Measurements from ENCODE around the gene E2F3.

Gene E2F3

DNA sequence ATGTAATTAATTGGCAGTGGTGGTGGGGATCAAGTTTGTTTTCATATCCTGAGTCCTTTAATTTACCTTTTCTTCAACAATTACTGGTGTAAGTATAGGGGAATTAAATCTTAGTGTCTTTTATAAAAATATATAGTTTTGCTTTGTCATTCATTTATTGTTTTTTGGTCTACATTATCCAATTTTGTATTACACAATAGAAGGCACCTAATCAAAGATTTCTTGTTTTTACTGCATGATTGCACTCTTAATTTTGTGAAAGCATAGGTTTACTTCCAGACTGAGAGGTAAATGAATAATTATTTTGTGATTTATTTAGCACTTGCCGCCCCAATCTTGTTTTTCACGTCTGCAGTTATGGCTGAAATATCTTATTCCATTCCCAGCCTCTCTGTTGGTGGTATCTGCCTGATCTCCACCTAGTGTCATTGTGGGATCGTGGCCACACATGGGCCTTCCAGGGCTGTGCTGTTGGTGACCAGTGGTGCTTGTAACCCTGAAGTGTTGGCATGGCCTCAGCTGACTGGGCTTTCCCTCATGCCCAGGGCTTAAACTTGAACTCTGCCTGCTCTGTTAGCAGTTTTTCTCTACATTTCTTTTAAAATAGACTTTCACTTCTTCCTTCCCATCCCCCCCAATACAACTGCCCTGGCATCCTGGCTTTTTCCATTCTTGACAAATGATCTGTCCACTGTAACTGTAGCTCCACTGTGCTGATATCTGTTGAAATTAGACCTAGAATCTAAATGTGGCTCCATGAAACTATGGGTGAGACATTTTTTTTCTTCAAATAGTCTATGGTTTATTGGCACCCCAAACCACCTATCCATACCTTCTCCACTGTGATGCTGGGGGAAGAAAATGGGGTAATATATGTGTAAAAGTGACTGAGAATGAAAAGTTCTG lies 24.8 kb downstream of the E2F3 start:
- no peak for DNase-seq
- in situ Hi-C loops (cut with MboI; ENCODE audit: low pct_unique_long_range_greater_than_20kb, low sequenced_read_pairs): no loop called here

- DNase-seq: peak; percentile 49
- in situ Hi-C loops (cut with MboI; ENCODE audit: low pct_unique_long_range_greater_than_20kb, low sequenced_read_pairs): no loop called here
These were observed 26.2 kb downstream of the E2F3 start for GRCh38 chr6:20427856-20428255.

- no peak for DNase-seq
- in situ Hi-C loops (cut with MboI; ENCODE audit: low pct_unique_long_range_greater_than_20kb, low sequenced_read_pairs): no loop called here
These were observed 31.0 kb downstream of the E2F3 start for GRCh38 chr6:20432692-20433091.

DNA sequence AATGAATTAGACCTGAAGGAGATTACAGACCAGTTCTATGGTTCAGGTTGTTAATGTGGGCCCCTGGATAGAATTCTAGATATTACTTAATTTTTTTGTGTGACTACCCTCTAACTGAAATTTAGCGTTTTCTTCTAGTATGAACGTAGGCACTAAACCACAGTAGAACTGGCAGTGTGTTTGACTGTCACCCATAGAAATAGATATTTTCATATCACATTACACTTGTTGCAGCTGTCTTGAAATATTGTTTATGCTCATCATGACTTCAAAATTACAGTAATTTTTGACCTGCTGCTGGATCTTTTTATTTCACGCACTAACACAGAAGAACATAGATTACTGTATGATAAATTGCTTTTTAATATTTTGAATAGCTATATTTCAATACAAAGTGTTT lies 31.6 kb downstream of the E2F3 start:
- in situ Hi-C loops (cut with MboI; ENCODE audit: low pct_unique_long_range_greater_than_20kb, low sequenced_read_pairs): no loop called here
- no peak for DNase-seq

DNA sequence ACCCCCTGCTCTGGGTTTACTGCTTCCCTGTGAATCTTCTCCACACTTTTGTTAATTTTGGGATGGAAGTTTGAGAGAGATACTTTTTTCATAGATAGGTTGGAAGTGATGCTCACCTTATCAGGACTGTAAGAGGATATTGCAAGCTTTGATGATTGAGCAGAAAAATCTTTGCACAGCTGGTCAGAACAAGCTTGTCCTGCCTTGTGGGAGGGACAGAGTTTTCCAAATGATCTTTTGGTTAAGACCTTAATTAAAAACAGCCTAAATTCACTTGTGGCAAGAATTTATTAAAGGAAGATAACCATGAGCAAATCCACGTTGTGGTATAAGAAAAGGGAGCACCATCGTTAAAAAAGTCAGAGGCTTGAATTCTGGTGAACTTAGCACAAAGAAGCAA lies 32.2 kb downstream of the E2F3 start:
- DNase-seq: no peak

DNA sequence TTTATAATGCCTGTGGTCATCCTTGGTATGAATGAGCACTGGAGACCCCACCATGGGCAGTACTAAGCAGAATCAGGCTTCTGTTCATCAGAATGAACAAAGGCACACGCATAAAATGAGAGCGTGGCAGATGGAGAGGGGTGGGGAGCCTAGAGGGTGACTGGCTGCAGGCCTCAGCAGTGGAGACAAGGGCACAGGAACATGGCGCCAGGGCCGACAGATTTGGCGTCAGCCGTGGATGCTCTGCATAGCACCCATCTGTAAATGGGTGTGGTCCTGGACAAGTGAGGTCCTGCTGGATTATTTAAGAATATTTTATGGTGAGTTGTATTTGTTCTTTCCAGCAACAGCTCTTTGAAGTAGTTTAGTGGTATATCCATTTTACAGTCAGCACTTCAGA lies 33.1 kb downstream of the E2F3 start:
- in situ Hi-C loops (cut with MboI; ENCODE audit: low pct_unique_long_range_greater_than_20kb, low sequenced_read_pairs): no loop called here

More for the DNA sequence above, 32.2 kb downstream of the E2F3 start:
- in situ Hi-C loops (cut with MboI; ENCODE audit: low pct_unique_long_range_greater_than_20kb, low sequenced_read_pairs): no loop called here

GRCh38 chr6:20436719-20437118 lies 35.0 kb downstream of the E2F3 start:
- DNase-seq: no peak
- in situ Hi-C loops (cut with MboI; ENCODE audit: low pct_unique_long_range_greater_than_20kb, low sequenced_read_pairs): no loop called here

More for the DNA sequence above, 33.1 kb downstream of the E2F3 start:
- DNase-seq: no peak

- in situ Hi-C loops (cut with MboI; ENCODE audit: low pct_unique_long_range_greater_than_20kb, low sequenced_read_pairs): no loop called here
- DNase-seq: no peak
These were observed 36.0 kb downstream of the E2F3 start for GRCh38 chr6:20437639-20438038.

DNA sequence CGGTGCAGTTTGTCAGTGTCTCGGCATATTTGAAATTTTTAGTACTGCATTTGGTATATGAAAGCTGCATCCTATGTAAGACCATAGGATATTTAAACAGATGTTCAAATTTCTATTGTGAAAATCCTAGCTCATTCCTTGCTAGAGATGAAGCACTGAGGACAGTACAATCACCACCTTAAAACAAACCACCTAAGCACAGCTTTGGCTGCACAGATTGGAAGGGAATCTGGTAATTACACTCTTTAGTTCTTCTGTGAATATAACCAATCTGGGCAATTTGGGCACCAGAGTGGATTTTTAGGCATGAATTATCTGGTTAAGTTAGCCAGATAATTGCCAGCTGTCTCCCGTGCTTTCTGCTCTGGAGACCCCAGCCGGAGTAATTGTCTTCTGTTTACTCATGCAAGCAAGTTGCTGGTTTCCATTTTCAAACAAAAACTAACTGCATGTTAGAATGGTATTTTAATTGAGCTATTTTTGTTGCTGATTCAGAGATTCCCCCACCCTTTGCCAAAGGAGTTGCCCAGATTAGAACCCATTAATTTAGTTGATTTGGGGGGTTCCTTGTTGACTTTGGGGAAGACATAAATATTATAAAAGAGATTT lies 36.9 kb downstream of the E2F3 start:
- DNase-seq: no peak
- in situ Hi-C loops (cut with MboI; ENCODE audit: low pct_unique_long_range_greater_than_20kb, low sequenced_read_pairs): no loop called here

- no peak for DNase-seq
- in situ Hi-C loops (cut with MboI; ENCODE audit: low pct_unique_long_range_greater_than_20kb, low sequenced_read_pairs): no loop called here
These were observed 37.9 kb downstream of the E2F3 start for GRCh38 chr6:20439558-20439957.

GRCh38 chr6:20440296-20440695 lies 38.6 kb downstream of the E2F3 start:
- no peak for DNase-seq
- in situ Hi-C loops (cut with MboI; ENCODE audit: low pct_unique_long_range_greater_than_20kb, low sequenced_read_pairs): no loop called here

DNA sequence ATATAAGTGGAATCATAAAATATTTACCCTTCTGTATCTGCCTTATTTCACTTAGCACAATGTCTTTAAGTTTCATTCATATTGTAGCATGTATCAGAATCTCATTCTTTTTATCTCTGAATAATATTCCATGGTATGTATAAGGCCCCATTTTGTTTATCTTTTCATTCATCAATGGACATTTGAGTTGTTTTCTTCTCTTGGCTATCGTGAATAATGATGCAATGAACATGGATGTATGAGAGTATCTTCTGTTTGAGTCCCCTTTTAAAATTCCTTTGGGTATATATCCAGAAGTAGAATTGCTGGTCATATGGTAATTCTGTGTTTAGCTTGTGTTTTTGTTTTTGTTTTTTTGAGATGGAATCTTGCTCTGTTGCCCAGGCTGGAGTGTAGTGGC lies 39.6 kb downstream of the E2F3 start:
- in situ Hi-C loops (cut with MboI; ENCODE audit: low pct_unique_long_range_greater_than_20kb, low sequenced_read_pairs): no loop called here

GRCh38 chr6:20441921-20442320 lies 40.2 kb downstream of the E2F3 start:
- in situ Hi-C loops (cut with MboI; ENCODE audit: low pct_unique_long_range_greater_than_20kb, low sequenced_read_pairs): no loop called here

More for the DNA sequence above, 39.6 kb downstream of the E2F3 start:
- DNase-seq: no peak

DNA sequence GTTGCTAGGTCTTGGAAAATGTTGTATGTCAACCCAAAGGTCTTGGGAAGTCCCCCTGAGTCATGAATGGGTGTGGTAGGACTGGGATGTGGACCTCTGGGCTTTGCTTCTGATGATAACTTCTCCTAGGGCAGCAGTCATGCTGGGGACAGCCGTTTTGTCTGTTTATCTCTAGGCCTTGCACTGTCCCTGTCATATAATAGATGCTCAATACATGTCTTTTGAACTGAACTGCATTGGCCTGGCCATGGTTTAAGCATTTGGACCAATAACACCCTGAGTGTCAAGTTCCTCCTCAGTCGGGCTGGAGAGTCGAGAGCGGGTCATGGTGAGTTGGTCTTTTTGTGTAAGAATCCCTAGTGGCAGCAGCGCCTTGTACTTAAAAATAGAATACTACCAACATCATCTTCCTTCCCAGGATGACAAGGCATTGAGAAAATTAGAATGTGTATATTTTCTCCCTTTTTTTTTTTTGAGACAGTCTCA lies 43.1 kb downstream of the E2F3 start:
- no peak for DNase-seq
- in situ Hi-C loops (cut with MboI; ENCODE audit: low pct_unique_long_range_greater_than_20kb, low sequenced_read_pairs): no loop called here

More at GRCh38 chr6:20441921-20442320, 40.2 kb downstream of the E2F3 start:
- DNase-seq: no peak

DNA sequence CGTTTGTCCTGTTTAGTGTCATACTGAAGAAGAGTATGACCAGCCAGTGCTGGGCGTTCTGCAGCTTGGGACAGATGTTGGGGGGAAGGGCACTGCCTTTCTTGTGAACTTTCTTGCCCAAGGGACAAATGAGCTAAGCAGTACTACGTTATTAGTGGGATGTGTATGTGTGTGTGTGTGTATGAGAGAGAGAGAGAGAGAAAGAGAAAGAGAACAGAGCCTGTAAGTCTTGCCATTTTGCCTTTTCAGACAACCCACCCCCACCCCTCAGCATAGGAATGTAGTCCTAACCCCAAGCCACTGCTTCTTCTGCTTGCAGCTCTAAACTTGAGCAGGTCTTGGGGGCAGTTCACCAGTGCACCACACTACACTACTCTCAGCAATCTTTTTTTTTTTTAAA lies 45.5 kb downstream of the E2F3 start:
- in situ Hi-C loops (cut with MboI; ENCODE audit: low pct_unique_long_range_greater_than_20kb, low sequenced_read_pairs): no loop called here
- no peak for DNase-seq

DNA sequence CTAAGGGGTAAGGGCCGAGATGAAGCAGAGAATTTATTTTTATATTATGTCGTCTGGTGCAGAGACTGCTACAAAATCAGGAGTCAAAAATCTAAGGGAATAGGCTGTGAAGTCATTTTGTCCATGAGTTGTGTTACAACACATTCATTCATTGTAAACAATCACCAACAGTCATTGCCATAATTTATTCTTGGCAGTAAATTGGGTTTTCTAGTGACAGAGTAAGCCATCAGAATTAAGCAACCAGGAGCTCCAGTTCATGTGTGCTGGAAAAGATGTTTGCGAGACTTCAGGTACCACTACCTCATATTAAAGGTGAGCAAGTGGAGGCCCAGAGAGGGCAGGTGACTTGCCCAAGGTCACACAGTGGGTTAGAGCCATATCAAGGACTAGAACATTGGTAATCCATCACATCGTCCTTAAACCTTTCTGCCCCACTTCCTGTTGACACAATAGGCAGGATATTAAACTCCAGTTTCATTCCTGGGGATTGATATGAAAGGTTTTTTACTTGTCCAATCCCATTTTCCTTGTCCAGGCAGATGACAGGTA lies 46.0 kb downstream of the E2F3 start:
- in situ Hi-C loops (cut with MboI; ENCODE audit: low pct_unique_long_range_greater_than_20kb, low sequenced_read_pairs): no loop called here

GRCh38 chr6:20448828-20449227 lies 47.1 kb downstream of the E2F3 start:
- DNase-seq: no peak
- in situ Hi-C loops (cut with MboI; ENCODE audit: low pct_unique_long_range_greater_than_20kb, low sequenced_read_pairs): no loop called here

More for the DNA sequence above, 46.0 kb downstream of the E2F3 start:
- no peak for DNase-seq

GRCh38 chr6:20454204-20454824 lies 52.6 kb downstream of the E2F3 start:
- DNase-seq: peak; percentile 30
- in situ Hi-C loops (cut with MboI; ENCODE audit: low pct_unique_long_range_greater_than_20kb, low sequenced_read_pairs): no loop called here

GRCh38 chr6:20455251-20455940 lies 53.7 kb downstream of the E2F3 start:
- DNase-seq: no peak
- in situ Hi-C loops (cut with MboI; ENCODE audit: low pct_unique_long_range_greater_than_20kb, low sequenced_read_pairs): no loop called here

Data from KBM-7 (cell line).